SU-DHL-6 (cell line): ENCODE measurements around the gene TMEM235.

ENCODE experiments used
- H2AFZ ChIP-seq: fragments of 200-600 bp; sonication (generic); 2 replicates; pipeline ENCODE4 v1.6.1; 2014; ENCODE audit warnings: low read depth, mild to moderate bottlenecking, moderate library complexity, mixed read lengths, antibody characterized with exemption, low read length; ENCODE audit not compliant: severe bottlenecking
- H3F3A ChIP-seq: fragments of 200-600 bp; shearing (Covaris generic); 2 replicates; pipeline ENCODE4 v1.6.0; 2016; ENCODE audit warnings: antibody characterized with exemption, mild to moderate bottlenecking; ENCODE audit not compliant: insufficient read depth
- H3K27ac ChIP-seq: fragments of 200-600 bp; sonication (generic); 2 replicates; pipeline ENCODE4 v1.5.1; 2016; ENCODE audit warnings: low read depth, mild to moderate bottlenecking, low read length, moderate library complexity, mixed read lengths
- H3K27me3 ChIP-seq: fragments of 200-600 bp; sonication (generic), shearing (Covaris generic); 2 replicates; pipeline ENCODE4 v1.6.0; 2014; ENCODE audit warnings: mild to moderate bottlenecking, low read length
- H3K36me3 ChIP-seq: fragments of 200-600 bp; sonication (generic); 2 replicates; pipeline ENCODE4 v1.6.1; 2014; ENCODE audit warnings: mild to moderate bottlenecking, low read length, mixed read lengths
- H3K4me2 ChIP-seq: fragments of 300-600, 200-600 bp; shearing (Covaris generic), sonication (generic); 2 replicates; pipeline ENCODE4 v1.6.0; 2014; ENCODE audit warnings: low read length, low read depth, mild to moderate bottlenecking; ENCODE audit not compliant: poor library complexity, severe bottlenecking
- H3K4me3 ChIP-seq: fragments of 200-600 bp; sonication (generic); 2 replicates; pipeline ENCODE4 v1.5.1; 2014; ENCODE audit warnings: antibody characterized with exemption, low read length, mild to moderate bottlenecking, mixed read lengths; ENCODE audit not compliant: insufficient read depth, poor library complexity, severe bottlenecking
- H3K79me2 ChIP-seq: fragments of 200-600 bp; sonication (generic); 2 replicates; pipeline ENCODE4 v1.6.1; 2014; ENCODE audit warnings: mild to moderate bottlenecking, low read length, moderate library complexity; ENCODE audit not compliant: insufficient read depth
- H3K9ac ChIP-seq: fragments of 200-600 bp; sonication (generic); 2 replicates; pipeline ENCODE4 v1.7.0; 2014; ENCODE audit warnings: mild to moderate bottlenecking, low read length
- H3K9me2 ChIP-seq: fragments of 200-600 bp; sonication (generic); replicated peaks from 2 replicates; pipeline ENCODE4 v1.6.1; 2014; ENCODE audit warnings: low read length; ENCODE audit not compliant: insufficient read depth
- H3K9me3 ChIP-seq: fragments of 200-600 bp; sonication (generic); 2 replicates; pipeline ENCODE4 v1.6.1; 2014; ENCODE audit warnings: low read length, mixed read lengths; ENCODE audit not compliant: insufficient read depth
- H4K20me1 ChIP-seq: fragments of 200-600 bp; sonication (generic); 2 replicates; pipeline ENCODE4 v1.6.1; 2014; ENCODE audit warnings: low read depth, mild to moderate bottlenecking, antibody characterized with exemption, low read length, moderate library complexity, mixed read lengths
- CTCF ChIP-seq: fragments of 200-600 bp; sonication (generic); IDR thresholded peaks from one replicate; pipeline ENCODE4 v1.5.1; 2017; ENCODE audit warnings: antibody characterized with exemption, mild to moderate bottlenecking, low read length, moderate library complexity; ENCODE audit not compliant: insufficient read depth, poor library complexity, severe bottlenecking
- EZH2phosphoT487 ChIP-seq: fragments of 200-600 bp; sonication (generic), shearing (Covaris generic); conservative IDR thresholded peaks from 2 replicates; pipeline ENCODE4 v1.6.1; 2018; ENCODE audit warnings: mild to moderate bottlenecking, antibody characterized with exemption, low read length, moderate library complexity, mixed read lengths

Gene TMEM235

GRCh38 chr17:78266771-78267170 is 35.3 kb downstream of the TMEM235 start:
- no peak overlapping the region for H3K27ac ChIP-seq
- H3K27me3 ChIP-seq, result no peaks in the 10 kb centered on the region
- TF ChIP-seq CTCF (no peak), EZH2phosphoT487 (no peak)
- H3K9me2 ChIP-seq, result no peaks in the 10 kb centered on the region
- H3K4me3 ChIP-seq, result no peak overlapping the region
- no peaks in the 10 kb centered on the region for H3K36me3 ChIP-seq
- H3K79me2 ChIP-seq, result no peaks in the 10 kb centered on the region
- no peak overlapping the region for H3K9ac ChIP-seq
- no peak overlapping the region for H3K4me2 ChIP-seq
- no peaks in the 10 kb centered on the region for H3F3A ChIP-seq
- H4K20me1 ChIP-seq, result no peaks in the 10 kb centered on the region
- H2AFZ ChIP-seq, result no peak overlapping the region
- no peaks in the 10 kb centered on the region for H3K9me3 ChIP-seq

- Histone ChIP-seq H3K4me2 (no peak overlapping the region), H3K79me2 (no peaks in the 10 kb centered on the region), H3K27ac (no peak overlapping the region), H3F3A (no peaks in the 10 kb centered on the region), H3K9me2 (no peaks in the 10 kb centered on the region), H4K20me1 (no peaks in the 10 kb centered on the region), H3K4me3 (no peak overlapping the region), H3K36me3 (no peaks in the 10 kb centered on the region), H3K27me3 (no peaks in the 10 kb centered on the region), H3K9ac (no peak overlapping the region), H3K9me3 (no peaks in the 10 kb centered on the region), H2AFZ (no peak overlapping the region)
- TF ChIP-seq EZH2phosphoT487, result no peak
- no peak for TF ChIP-seq CTCF
Measured at GRCh38 chr17:78267253-78268073, 36.0 kb downstream of the TMEM235 start.

DNA sequence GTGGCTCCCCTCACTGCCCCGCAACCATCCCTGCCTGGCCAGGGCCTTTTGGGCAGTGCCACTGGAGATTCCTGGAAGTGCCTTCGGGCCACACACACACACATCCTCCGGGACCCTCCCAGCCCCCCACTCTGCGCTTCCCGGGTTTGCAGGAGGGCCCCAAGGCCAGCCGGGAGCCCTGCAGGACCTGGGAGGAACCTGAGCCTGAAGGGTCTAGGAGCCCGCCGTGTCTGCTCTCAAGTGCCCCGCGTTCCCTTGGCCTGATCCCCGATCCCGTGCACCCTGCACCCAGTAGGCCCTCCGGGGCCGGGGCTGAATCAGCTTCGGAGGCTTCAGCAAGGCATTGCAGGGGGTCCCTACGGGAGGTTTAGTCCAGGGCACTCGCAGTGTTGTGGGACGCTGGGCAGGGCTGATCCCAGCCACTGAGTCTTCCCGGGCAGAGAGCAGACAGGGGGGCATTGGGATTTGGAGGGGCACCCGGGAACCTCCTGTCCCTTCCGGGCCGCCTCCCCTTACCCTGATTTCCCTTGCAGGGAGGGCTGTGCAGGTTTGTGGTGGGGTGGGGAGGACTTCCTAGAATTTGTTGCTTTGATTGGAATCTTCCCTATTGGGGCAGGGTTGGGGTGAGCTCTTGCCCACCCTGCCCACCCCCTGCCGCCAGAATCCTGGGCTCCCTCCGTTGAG is 36.9 kb downstream of the TMEM235 start:
- Histone ChIP-seq H3K4me2 (no peak overlapping the region), H3K9ac (no peak overlapping the region), H3K9me2 (no peaks in the 10 kb centered on the region), H3K27ac (no peak overlapping the region), H4K20me1 (no peaks in the 10 kb centered on the region), H3K79me2 (no peaks in the 10 kb centered on the region), H2AFZ (no peak overlapping the region), H3K36me3 (no peaks in the 10 kb centered on the region), H3K9me3 (no peaks in the 10 kb centered on the region), H3F3A (no peaks in the 10 kb centered on the region), H3K27me3 (no peaks in the 10 kb centered on the region), H3K4me3 (no peak overlapping the region)
- no peak for TF ChIP-seq EZH2phosphoT487
- TF ChIP-seq CTCF, result no peak
